GM15510 (cell line): ENCODE data around the gene PNPLA2.
A peak's percentile ranks its signal among the peaks of the same experiment; 100 is the strongest.

Experiments used
- POLR2A ChIP-seq: IDR thresholded peaks from 3 replicates; pipeline ENCODE4 v1.6.1; 2011; ENCODE audit warnings: borderline replicate concordance; ENCODE audit not compliant: insufficient read length; ENCODE audit errors: extremely low read depth

Gene PNPLA2

GRCh38 chr11:826227-826621, 7.5 kb downstream of the PNPLA2 start:
- TF ChIP-seq POLR2A, result no peak

- no peak for TF ChIP-seq POLR2A
Observed at GRCh38 chr11:826836-827145, 8.1 kb downstream of the PNPLA2 start.

- peak; percentile 49 for TF ChIP-seq POLR2A
Observed at GRCh38 chr11:827146-827896, 8.6 kb downstream of the PNPLA2 start.

GRCh38 chr11:827897-828192, 9.1 kb downstream of the PNPLA2 start, which contains the start of gene CRACR2B:
Gene CRACR2B (plus strand): TSS chr11:827919. CDS start chr11:828608, 689 bp downstream.
- no peak for TF ChIP-seq POLR2A

DNA sequence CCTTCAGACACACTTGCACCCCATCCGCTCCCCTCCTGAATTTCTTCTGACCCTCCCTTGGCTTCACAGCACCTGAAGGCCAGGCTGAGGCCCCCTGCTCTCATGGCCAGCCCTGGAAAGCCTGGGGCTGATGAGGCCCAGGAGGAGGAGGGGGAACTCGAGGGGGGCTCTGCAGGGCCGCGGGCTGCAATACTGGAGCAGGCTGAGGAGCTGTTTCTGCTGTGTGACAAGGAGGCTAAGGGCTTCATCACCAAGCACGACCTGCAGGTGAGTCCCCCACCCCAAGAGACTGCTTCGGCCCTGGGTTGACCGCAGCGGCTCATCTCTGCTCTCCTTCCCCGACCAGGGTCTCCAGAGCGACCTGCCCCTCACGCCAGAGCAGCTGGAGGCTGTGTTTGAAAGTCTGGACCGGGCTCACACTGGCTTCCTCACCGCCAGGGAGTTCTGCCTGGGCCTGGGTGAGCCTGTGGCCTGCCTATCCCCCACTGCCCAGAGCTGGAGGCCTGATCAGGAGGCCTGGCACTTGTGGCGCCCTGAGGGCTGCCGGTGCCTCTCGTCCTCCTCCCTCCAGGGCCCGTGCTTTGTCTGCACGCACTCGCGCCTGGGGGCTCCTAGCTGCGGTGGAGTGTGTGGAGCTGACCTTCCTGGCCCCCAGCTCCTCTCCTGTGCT, 9.9 kb downstream of the PNPLA2 start:
- no peak for TF ChIP-seq POLR2A

- TF ChIP-seq POLR2A, result no peak
Observed at GRCh38 chr11:829176-829846, 10.6 kb downstream of the PNPLA2 start.

DNA sequence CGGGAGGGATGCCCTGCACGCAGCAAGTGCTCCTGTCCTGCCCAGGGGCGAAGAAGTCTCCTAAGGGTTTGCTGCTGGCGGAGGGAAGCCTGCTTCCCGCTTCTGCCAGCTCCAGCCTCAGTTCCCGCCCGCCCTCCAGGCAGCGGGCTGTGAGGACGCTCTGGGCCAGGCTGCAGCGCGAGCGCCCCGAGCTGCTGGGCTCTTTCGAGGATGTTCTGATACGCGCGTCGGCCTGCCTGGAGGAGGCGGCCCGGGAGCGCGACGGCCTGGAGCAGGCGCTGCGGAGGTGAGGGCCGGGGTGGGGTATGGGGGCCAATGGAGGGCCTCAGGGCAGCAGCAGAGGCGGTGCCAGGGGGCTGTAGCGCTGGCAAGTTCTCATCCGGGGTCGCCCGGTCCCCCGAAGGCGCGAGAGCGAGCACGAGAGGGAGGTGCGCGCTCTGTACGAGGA, 11.2 kb downstream of the PNPLA2 start:
- TF ChIP-seq POLR2A, result peak; percentile 7

- TF ChIP-seq POLR2A, result no peak
Observed at GRCh38 chr11:830295-831117, 11.8 kb downstream of the PNPLA2 start.

GRCh38 chr11:831118-831864, 12.6 kb downstream of the PNPLA2 start:
- no peak for TF ChIP-seq POLR2A

DNA sequence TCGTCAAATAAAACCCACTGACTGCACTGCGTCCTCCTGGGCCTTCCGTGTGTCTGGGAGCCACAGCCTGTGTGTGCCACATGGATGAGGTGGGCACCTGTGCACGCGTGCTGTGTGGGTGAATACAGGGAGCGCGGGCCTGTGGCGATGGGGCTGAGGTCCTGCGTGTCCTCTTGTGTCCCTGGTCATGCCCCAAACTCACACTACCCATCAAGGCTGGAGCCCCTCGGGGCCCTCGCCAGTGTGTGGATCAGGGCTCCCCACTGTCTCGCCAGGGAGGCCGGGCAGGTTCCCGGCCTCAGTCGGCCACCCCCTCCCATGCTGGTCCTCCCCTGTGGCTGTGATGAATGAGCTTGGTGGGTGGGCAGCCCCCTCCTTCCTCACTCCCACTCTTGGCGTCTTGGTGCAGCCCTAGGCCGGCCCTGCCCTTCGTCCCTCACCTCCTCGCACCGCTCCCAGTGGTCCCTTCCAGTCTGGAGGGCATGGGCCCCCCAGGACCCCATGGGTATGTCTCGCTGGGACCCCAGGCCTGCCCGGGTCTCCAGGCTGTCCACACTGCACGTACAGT, 13.3 kb downstream of the PNPLA2 start:
- no peak for TF ChIP-seq POLR2A

- peak; percentile 52 for TF ChIP-seq POLR2A
Observed at GRCh38 chr11:832529-833113, 13.9 kb downstream of the PNPLA2 start, which contains the start of gene CD151. Gene CD151 (plus strand): TSS chr11:832952. CDS start chr11:836070, 3,118 bp downstream.

GRCh38 chr11:833114-833791, 14.5 kb downstream of the PNPLA2 start:
- TF ChIP-seq POLR2A, result no peak

- no peak for TF ChIP-seq POLR2A
Observed at GRCh38 chr11:833849-834311, 15.2 kb downstream of the PNPLA2 start.
